Lung (tissue), 12 donors: Measurements from ENCODE around the gene ARSB. TPM values are rescaled to one million over a fixed set of nuclear protein-coding genes. Genes with fewer than 3 reads are reported as not detected.

Source experiments
- ATAC-seq: fragments of 200-7000 bp; cut with Tn5 transposase; one replicate; pipeline ENCODE4 v1.9.1; 2020; ENCODE audit warnings: moderate number of reproducible peaks; ENCODE audit not compliant: insufficient read depth, low FRiP score
- DNase-seq, 3 donors: peaks; one replicate each; pipeline ENCODE4 v3.0.0-alpha.2; 2013 to 2017
- H3K27ac ChIP-seq, 2 donors: one replicate each; pipeline ENCODE4 v1.5.1; 2013; ENCODE audit warnings: mild to moderate bottlenecking in 2 of 2, moderate library complexity in 2 of 2, control low read depth in 1 of 2, inconsistent platforms in 1 of 2, low read depth in 1 of 2, low read length in 1 of 2
- H3K27me3 ChIP-seq, 3 donors: one replicate each; pipeline ENCODE4 v1.5.1; 2013; ENCODE audit warnings: low read length in 2 of 3; ENCODE audit not compliant: control insufficient read depth in 3 of 3, insufficient read depth in 3 of 3
- H3K36me3 ChIP-seq, 4 donors: one replicate each; pipeline ENCODE4 v1.5.1; 2013; ENCODE audit warnings: low read length in 4 of 4, mild to moderate bottlenecking in 1 of 4, moderate library complexity in 1 of 4; ENCODE audit not compliant: control insufficient read depth in 4 of 4, insufficient read depth in 4 of 4
- H3K4me1 ChIP-seq, 5 donors: one replicate each; pipeline ENCODE4 v1.5.1; 2013; ENCODE audit warnings: low read length in 5 of 5, mild to moderate bottlenecking in 2 of 5, moderate library complexity in 1 of 5; ENCODE audit not compliant: control insufficient read depth in 5 of 5, insufficient read depth in 5 of 5
- H3K4me3 ChIP-seq: one replicate; pipeline ENCODE4 v1.5.1; 2013; ENCODE audit warnings: mild to moderate bottlenecking, control low read depth, moderate library complexity
- H3K9ac ChIP-seq, 2 donors: one replicate each; pipeline ENCODE4 v1.5.1; 2013; ENCODE audit warnings: low read length in 2 of 2, control low read depth in 1 of 2; ENCODE audit not compliant: insufficient read depth in 1 of 2
- H3K9me3 ChIP-seq, 4 donors: one replicate each; pipeline ENCODE4 v1.5.1; 2013; ENCODE audit warnings: low read length in 3 of 4, mild to moderate bottlenecking in 1 of 4, moderate library complexity in 1 of 4; ENCODE audit not compliant: control insufficient read depth in 4 of 4, insufficient read depth in 3 of 4
- WGBS, 2 donors: extraction: QIAGEN DNeasy Blood & Tissue Kit; methylation state at CpG; one replicate each; pipeline ENCODE4 v1.1.7; 2013; 5-methylcytosine and 5-hydroxymethylcytosine counted together
- polyA plus RNA-seq, 2 donors: library from polyadenylated mRNA; stranded (reverse); fragments of 200-250 nt; gene quantifications; one replicate each; pipeline ENCODE4 v1.2.1, GENCODE V29; 2013
- total RNA-seq, 2 donors: library from RNA; depleted of rRNA in 1 of 2; stranded (reverse); fragments of >200 nt in 1 of 2; gene quantifications; one replicate each; pipeline ENCODE4 v1.2.1, GENCODE V29; 2014 to 2021
- TF ChIP-seq, protein P1 (sequence below): IDR thresholded peaks from 2 replicates; pipeline ENCODE4 v1.5.1; 2012; ENCODE audit warnings: mild to moderate bottlenecking; ENCODE audit errors: control extremely low read depth, extremely low read depth
- donor health status: control.
- donor health status: control.
- donor health status: Bipolar disorder and iron deficiency.
- donor health status: healthy.
- donor health status: DM: yes; HTN: yes; CAD: no.

The ARSB gene
- total and polyA plus RNA-seq, 4 donors = 3.2 to 17.3 (median 11.1) TPM

DNA sequence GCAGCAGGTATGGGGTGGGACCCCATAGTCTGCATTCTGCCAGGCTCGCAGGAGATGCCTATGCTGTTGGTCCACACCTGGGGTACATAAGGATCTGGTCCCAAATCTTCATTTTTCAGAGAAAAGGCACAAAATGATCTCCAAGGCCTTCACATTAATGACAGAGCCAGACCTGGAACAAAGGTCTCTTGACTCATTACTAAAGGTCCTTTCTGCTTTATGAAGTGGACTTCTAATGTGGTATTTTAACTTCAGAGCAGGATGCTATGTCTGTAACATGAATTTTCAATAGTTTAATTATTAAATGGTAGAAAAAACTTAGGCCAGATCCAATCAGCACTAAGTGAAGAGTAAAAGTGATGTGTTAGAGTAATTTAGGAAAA lies 46.4 kb upstream of the ARSB start:
- TF ChIP-seq, protein P1, sequence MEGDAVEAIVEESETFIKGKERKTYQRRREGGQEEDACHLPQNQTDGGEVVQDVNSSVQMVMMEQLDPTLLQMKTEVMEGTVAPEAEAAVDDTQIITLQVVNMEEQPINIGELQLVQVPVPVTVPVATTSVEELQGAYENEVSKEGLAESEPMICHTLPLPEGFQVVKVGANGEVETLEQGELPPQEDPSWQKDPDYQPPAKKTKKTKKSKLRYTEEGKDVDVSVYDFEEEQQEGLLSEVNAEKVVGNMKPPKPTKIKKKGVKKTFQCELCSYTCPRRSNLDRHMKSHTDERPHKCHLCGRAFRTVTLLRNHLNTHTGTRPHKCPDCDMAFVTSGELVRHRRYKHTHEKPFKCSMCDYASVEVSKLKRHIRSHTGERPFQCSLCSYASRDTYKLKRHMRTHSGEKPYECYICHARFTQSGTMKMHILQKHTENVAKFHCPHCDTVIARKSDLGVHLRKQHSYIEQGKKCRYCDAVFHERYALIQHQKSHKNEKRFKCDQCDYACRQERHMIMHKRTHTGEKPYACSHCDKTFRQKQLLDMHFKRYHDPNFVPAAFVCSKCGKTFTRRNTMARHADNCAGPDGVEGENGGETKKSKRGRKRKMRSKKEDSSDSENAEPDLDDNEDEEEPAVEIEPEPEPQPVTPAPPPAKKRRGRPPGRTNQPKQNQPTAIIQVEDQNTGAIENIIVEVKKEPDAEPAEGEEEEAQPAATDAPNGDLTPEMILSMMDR = no peak
- no peak overlapping the region for H3K9ac ChIP-seq
- H3K4me1 ChIP-seq = no peaks in the 10 kb centered on the region
- DNase-seq (no peak), ATAC-seq (no peak)
- no peaks in the 10 kb centered on the region for H3K36me3 ChIP-seq
- H3K27ac ChIP-seq = no peak overlapping the region
- no peak overlapping the region for H3K4me3 ChIP-seq
- H3K27me3 ChIP-seq = no peaks in the 10 kb centered on the region
- H3K9me3 ChIP-seq = no peaks in the 10 kb centered on the region
- WGBS, 2 donors = 92 to 100% methylated on average over 1 of the region's 1 CpG

DNA sequence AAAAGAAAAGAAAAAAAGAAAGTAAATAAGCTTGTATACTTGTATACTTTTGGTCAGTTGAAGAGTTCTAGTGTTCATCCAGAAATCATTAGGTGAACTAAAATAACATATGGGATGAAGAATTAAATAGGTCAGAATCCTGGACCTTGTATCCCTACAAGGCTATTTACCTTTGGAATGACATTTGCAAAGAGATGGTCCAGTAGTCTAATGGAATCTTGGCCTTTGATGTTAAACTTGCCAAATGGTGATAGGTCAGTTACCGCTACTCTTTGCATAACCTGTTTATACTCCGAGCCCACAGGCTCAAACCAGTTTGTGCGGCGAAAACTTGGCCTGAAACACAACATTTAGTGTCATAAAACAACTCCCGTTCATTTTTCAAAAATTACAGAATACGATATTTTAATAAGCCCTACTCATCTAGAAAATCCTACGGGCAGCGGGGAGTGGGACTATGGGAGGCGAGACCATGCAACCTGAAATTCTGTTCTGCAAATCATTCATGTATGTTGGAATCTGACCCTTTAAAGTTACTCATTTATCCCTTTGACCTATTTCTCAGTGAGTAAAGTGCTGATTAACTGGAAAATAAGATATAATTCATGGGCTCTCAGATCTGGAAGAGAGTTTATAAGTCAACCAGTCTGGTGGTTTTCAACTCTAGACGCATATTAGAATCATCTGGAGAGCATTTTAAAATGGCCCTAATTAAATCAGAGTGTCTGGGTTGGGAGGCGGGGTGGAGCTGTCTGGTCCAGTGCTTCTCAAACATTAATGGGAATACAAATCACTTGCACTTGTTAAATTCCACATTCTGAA lies 45.8 kb upstream of the ARSB start:
- DNase-seq (peak in 1 of 3 donors; percentile 17), ATAC-seq (no peak)
- Histone ChIP-seq H3K4me1 (no peaks in the 10 kb centered on the region), H3K36me3 (no peaks in the 10 kb centered on the region), H3K27ac (no peak overlapping the region), H3K9ac (no peak overlapping the region), H3K4me3 (no peak overlapping the region), H3K27me3 (no peaks in the 10 kb centered on the region), H3K9me3 (no peaks in the 10 kb centered on the region)
- WGBS, 2 donors = 89% methylated on average over 11 of the region's 11 CpGs
- TF ChIP-seq, protein P1 = no peak

DNA sequence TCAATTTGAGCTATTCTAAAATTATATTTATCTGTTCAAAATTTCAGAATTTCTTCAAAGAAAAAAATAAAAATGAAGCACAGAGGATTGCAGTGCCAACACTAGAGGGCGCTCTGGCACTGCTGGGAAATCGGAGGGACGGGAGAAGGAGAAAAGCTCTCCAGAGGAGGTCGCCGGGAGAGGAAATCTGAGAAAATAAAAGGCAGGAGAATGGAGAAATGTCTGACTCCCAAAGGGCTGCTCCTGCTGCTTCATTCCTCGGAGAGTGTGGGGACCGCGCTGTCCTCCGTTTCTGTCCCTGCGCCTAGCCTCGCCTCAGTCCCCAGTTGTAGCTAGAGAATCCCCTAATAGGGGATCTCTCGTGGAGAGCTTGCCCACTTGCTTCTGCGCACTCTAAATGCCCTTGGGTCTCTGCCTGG lies 40.0 kb upstream of the ARSB start:
- 9 to 16% methylated on average over 13 of the region's 13 CpGs for WGBS, 2 donors
- H3K4me3 ChIP-seq = no peak overlapping the region
- H3K27me3 ChIP-seq = no peaks in the 10 kb centered on the region
- ATAC-seq = peak; percentile 61
- DNase-seq = peak; percentile 79 to 87 (median 83)
- H3K4me1 ChIP-seq = peaks cover 0 to 3% (median 3%) of the 10 kb centered on the region in 5 donors
- peak overlapping the region in 1 of 2 donors; percentile 81 for H3K9ac ChIP-seq
- H3K36me3 ChIP-seq = no peaks in the 10 kb centered on the region
- TF ChIP-seq, protein P1 = peak; percentile 77
- H3K27ac ChIP-seq = no peak overlapping the region
- H3K9me3 ChIP-seq = no peaks in the 10 kb centered on the region
